Gastrocnemius medialis (tissue), 4 donors: ENCODE results near the gene FOXF1.

Source experiments
- POLR2A ChIP-seq, 2 donors: fragments of 450-650 bp; IDR thresholded peaks; one replicate each; pipeline ENCODE4 v1.6.1; 2017; ENCODE audit warnings: antibody characterized with exemption in 2 of 2, mild to moderate bottlenecking in 2 of 2, moderate library complexity in 2 of 2
- TF ChIP-seq, protein P1 (sequence below), 5 experiments: fragments of 450-650 bp in 3 of 5; fragments of 200-600 bp in 2 of 5; sonication (generic) in 2 of 5; IDR thresholded peaks in 4 of 5; conservative IDR thresholded peaks in 1 of 5; 1 replicate in 4 of 5; 2 replicates in 1 of 5; pipeline ENCODE4 v1.5.1; 2016 to 2019; ENCODE audit warnings: antibody characterized with exemption in 5 of 5, mild to moderate bottlenecking in 3 of 5, moderate library complexity in 3 of 5

DNA sequence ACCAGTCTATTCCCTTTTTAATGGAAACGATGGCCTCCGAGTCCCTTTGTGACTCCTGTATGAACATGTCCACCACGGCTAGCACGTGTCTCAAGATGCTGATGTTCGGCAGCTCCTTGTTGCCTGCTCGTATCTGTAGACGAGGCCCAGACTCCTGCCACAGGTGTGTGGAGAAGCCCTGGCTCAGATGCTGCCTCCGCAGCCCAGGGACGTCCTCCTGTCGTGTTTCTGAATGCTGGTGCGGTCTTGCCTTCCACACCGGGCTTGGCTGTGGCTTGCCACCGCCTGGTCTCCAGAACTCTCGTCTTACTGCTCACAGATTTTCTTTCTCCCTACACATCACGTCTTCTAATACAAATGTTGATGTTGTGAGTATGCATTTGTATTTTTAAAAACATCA lies 17.0 kb downstream of the FOXF1 start:
- TF ChIP-seq, protein P1, sequence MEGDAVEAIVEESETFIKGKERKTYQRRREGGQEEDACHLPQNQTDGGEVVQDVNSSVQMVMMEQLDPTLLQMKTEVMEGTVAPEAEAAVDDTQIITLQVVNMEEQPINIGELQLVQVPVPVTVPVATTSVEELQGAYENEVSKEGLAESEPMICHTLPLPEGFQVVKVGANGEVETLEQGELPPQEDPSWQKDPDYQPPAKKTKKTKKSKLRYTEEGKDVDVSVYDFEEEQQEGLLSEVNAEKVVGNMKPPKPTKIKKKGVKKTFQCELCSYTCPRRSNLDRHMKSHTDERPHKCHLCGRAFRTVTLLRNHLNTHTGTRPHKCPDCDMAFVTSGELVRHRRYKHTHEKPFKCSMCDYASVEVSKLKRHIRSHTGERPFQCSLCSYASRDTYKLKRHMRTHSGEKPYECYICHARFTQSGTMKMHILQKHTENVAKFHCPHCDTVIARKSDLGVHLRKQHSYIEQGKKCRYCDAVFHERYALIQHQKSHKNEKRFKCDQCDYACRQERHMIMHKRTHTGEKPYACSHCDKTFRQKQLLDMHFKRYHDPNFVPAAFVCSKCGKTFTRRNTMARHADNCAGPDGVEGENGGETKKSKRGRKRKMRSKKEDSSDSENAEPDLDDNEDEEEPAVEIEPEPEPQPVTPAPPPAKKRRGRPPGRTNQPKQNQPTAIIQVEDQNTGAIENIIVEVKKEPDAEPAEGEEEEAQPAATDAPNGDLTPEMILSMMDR (IDR thresholded peaks at IDR 0.05 in 4 of 5, conservative IDR thresholded peaks at IDR 0.05 in 1 of 5): no peak
- TF ChIP-seq POLR2A (IDR thresholded peaks at IDR 0.05): no peak
